Progenitor cell of endocrine pancreas (in vitro differentiated cells): Measurements from ENCODE around the gene HOXD12. TPM values are rescaled to one million over a fixed set of nuclear protein-coding genes. Genes with fewer than 3 reads are reported as not detected.

Source experiments
- DNase-seq: peaks from one replicate; pipeline ENCODE4 v3.0.0; 2021; ENCODE audit warnings: low spot score; ENCODE audit not compliant: unreplicated experiment
- H3K27ac Mint-ChIP-seq: 2 replicates; pipeline ENCODE4 v1.8.0; 2021; ENCODE audit warnings: mild to moderate bottlenecking, moderate library complexity, mixed read lengths
- H3K27me3 Mint-ChIP-seq: 2 replicates; pipeline ENCODE4 v1.8.0; 2021; ENCODE audit warnings: mixed read lengths
- H3K36me3 Mint-ChIP-seq: 2 replicates; pipeline ENCODE4 v1.8.0; 2022; ENCODE audit warnings: mixed read lengths; ENCODE audit not compliant: insufficient read depth
- H3K4me1 Mint-ChIP-seq: 2 replicates; pipeline ENCODE4 v1.8.0; 2021; ENCODE audit warnings: low read depth, mixed read lengths
- H3K4me3 Mint-ChIP-seq: 2 replicates; pipeline ENCODE4 v1.8.0; 2021; ENCODE audit warnings: low read depth, mild to moderate bottlenecking, moderate library complexity, mixed read lengths
- H3K9me3 Mint-ChIP-seq: 2 replicates; pipeline ENCODE4 v1.8.0; 2021; ENCODE audit warnings: low read depth, mixed read lengths
- CTCF ChIP-seq: fragments of 200-600 bp; sonication (generic); IDR thresholded peaks from one replicate; pipeline ENCODE4 v1.5.0; 2021; ENCODE audit warnings: antibody characterized with exemption, mild to moderate bottlenecking; ENCODE audit not compliant: unreplicated experiment
- total RNA-seq: library from RNA; stranded (reverse); gene quantifications from 2 replicates; pipeline ENCODE4 v1.2.1, GENCODE V29; 2021

Gene HOXD12
- total RNA-seq, 1 donor from 2014 or later = not detected

DNA sequence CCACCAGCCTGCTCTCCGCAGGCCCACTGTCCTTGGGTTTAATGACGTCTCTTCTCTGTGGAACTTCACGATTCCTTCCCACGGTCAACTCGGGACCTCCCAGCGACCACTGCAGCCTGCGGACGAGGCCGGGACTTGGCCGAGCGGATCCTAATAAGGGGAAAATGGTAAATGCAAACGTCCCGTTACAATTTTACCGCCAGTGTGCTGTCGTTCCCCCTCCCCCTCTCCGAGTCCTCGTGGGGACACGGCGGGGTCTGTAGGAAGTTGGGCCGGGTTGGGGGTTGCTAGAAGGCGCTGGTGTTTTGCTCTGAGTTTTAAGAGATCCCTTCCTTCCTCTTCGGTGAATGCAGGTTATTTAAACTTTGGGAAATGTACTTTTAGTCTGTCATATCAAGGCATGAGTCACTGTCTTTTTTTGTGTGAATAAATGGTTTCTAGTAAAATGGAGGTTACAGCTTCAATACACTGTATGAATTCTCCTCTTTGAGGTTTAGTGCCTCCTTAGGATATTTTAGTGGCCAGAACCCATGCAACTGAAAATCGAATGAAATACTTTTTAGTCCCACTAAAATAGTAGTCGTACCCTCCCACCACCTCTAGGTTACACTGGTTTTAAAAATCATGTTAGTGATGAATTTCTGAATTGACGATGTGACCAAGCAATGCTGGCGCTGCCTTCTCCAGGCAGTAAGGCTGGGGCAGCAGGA, 9.8 kb downstream of the HOXD12 start:
- H3K27me3 Mint-ChIP-seq = peaks cover 90% of the 10 kb centered on the region
- no peak for TF ChIP-seq CTCF
- no peaks in the 10 kb centered on the region for H3K9me3 Mint-ChIP-seq
- peaks cover 3% of the 10 kb centered on the region for H3K4me1 Mint-ChIP-seq
- no peaks in the 10 kb centered on the region for H3K36me3 Mint-ChIP-seq
- H3K27ac Mint-ChIP-seq = peak overlapping the region; percentile 41
- no peak overlapping the region for H3K4me3 Mint-ChIP-seq
- DNase-seq = no peak

DNA sequence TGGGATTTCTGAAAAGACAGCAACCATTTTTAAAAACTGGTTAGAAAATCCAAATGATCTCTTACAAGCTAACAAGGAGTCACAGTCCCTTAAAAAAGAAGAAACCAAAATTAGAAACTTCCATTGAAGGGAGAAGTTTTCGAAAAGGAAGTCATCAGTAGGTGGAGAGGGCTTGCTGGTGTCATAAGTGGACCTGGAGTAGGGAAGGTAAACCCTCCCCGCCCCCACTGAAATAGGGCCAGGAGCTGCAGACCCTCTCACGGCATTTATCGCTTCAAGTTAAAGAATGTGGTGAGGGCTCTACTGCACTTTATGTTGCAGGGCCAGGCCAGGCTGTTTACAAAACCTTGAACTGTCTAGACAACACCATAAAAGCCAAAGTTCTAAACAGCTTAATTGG, 10.4 kb downstream of the HOXD12 start:
- TF ChIP-seq CTCF = no peak
- no peak overlapping the region for H3K27ac Mint-ChIP-seq
- H3K4me3 Mint-ChIP-seq = no peak overlapping the region
- H3K36me3 Mint-ChIP-seq = no peaks in the 10 kb centered on the region
- H3K9me3 Mint-ChIP-seq = no peaks in the 10 kb centered on the region
- no peak for DNase-seq
- H3K4me1 Mint-ChIP-seq = peaks cover 3% of the 10 kb centered on the region
- peaks cover 90% of the 10 kb centered on the region for H3K27me3 Mint-ChIP-seq

GRCh38 chr2:176110415-176111308, 11.1 kb downstream of the HOXD12 start:
- Mint-ChIP-seq H3K36me3 (no peaks in the 10 kb centered on the region), H3K27ac (no peak overlapping the region), H3K9me3 (no peaks in the 10 kb centered on the region), H3K4me3 (no peak overlapping the region), H3K27me3 (peaks cover 89% of the 10 kb centered on the region), H3K4me1 (peaks cover 3% of the 10 kb centered on the region)
- no peak for DNase-seq
- no peak for TF ChIP-seq CTCF

- Mint-ChIP-seq H3K9me3 (no peaks in the 10 kb centered on the region), H3K27me3 (peaks cover 89% of the 10 kb centered on the region), H3K4me1 (peaks cover 3% of the 10 kb centered on the region), H3K27ac (no peak overlapping the region), H3K4me3 (no peak overlapping the region), H3K36me3 (no peaks in the 10 kb centered on the region)
- DNase-seq = no peak
- peak; percentile 76 for TF ChIP-seq CTCF
These were observed 11.7 kb downstream of the HOXD12 start for GRCh38 chr2:176111309-176111663.

GRCh38 chr2:176111846-176112374, 12.3 kb downstream of the HOXD12 start:
- TF ChIP-seq CTCF = no peak
- Mint-ChIP-seq H3K27me3 (peaks cover 92% of the 10 kb centered on the region), H3K4me1 (peaks cover 3% of the 10 kb centered on the region), H3K4me3 (no peak overlapping the region), H3K9me3 (no peaks in the 10 kb centered on the region), H3K36me3 (no peaks in the 10 kb centered on the region), H3K27ac (no peak overlapping the region)
- DNase-seq = no peak
